HG02943 (cell line): ENCODE data around the gene SHLD2.
"Not testable (repeated sequence)": the region's sequence is repeated elsewhere in the genome, so short reads cannot be mapped to it uniquely, and the experiment has no call there.

Source experiments
- ATAC-seq: cut with Tn5 transposase; IDR thresholded peaks from one replicate; pipeline ENCODE4 v1.9.1; 2021; ENCODE audit warnings: mild to moderate bottlenecking, low read depth, moderate library complexity; ENCODE audit not compliant: unreplicated experiment

The SHLD2 gene

GRCh38 chr10:87142230-87143108, 47.5 kb downstream of the SHLD2 start:
- ATAC-seq = not testable (repeated sequence)

- not testable (repeated sequence) for ATAC-seq
Measured at GRCh38 chr10:87143109-87143418, 48.1 kb downstream of the SHLD2 start.

- ATAC-seq = not testable (repeated sequence)
Measured at GRCh38 chr10:87145598-87145997, 50.6 kb downstream of the SHLD2 start.

GRCh38 chr10:87149020-87149609, 54.1 kb downstream of the SHLD2 start:
- not testable (repeated sequence) for ATAC-seq

GRCh38 chr10:87151516-87151915, 56.5 kb downstream of the SHLD2 start:
- ATAC-seq = not testable (repeated sequence)

- not testable (repeated sequence) for ATAC-seq
Measured at GRCh38 chr10:87156841-87157240, 61.8 kb downstream of the SHLD2 start.

- not testable (repeated sequence) for ATAC-seq
Measured at GRCh38 chr10:87157821-87158220, 62.8 kb downstream of the SHLD2 start.

GRCh38 chr10:87162703-87163293, 67.8 kb downstream of the SHLD2 start:
- ATAC-seq = not testable (repeated sequence)

- not testable (repeated sequence) for ATAC-seq
Measured at GRCh38 chr10:87163414-87163813, 68.4 kb downstream of the SHLD2 start.

GRCh38 chr10:87169857-87170256, 74.9 kb downstream of the SHLD2 start:
- not testable (repeated sequence) for ATAC-seq

GRCh38 chr10:87170705-87171104, 75.7 kb downstream of the SHLD2 start:
- ATAC-seq = not testable (repeated sequence)

GRCh38 chr10:87171670-87172069, 76.7 kb downstream of the SHLD2 start:
- ATAC-seq = not testable (repeated sequence)

GRCh38 chr10:87172178-87172577, 77.2 kb downstream of the SHLD2 start:
- ATAC-seq = not testable (repeated sequence)

- ATAC-seq = not testable (repeated sequence)
Measured at GRCh38 chr10:87177587-87177986, 82.6 kb downstream of the SHLD2 start.

- ATAC-seq = not testable (repeated sequence)
Measured at GRCh38 chr10:87184421-87184820, 89.4 kb downstream of the SHLD2 start.

- not testable (repeated sequence) for ATAC-seq
Measured at GRCh38 chr10:87186016-87186415, 91.0 kb downstream of the SHLD2 start.

GRCh38 chr10:87187573-87187972, 92.6 kb downstream of the SHLD2 start:
- not testable (repeated sequence) for ATAC-seq

GRCh38 chr10:87191841-87192240, 96.8 kb downstream of the SHLD2 start:
- ATAC-seq = not testable (repeated sequence)

GRCh38 chr10:87200924-87201323, 105.9 kb downstream of the SHLD2 start:
- peak; percentile 47 for ATAC-seq

- ATAC-seq = not testable (repeated sequence)
Measured at GRCh38 chr10:87204801-87205200, 109.8 kb downstream of the SHLD2 start.

- ATAC-seq = not testable (repeated sequence)
Measured at GRCh38 chr10:87206922-87207321, 111.9 kb downstream of the SHLD2 start.
